Measurements from ENCODE around the gene CHAF1A.

CHAF1A gene

DNA sequence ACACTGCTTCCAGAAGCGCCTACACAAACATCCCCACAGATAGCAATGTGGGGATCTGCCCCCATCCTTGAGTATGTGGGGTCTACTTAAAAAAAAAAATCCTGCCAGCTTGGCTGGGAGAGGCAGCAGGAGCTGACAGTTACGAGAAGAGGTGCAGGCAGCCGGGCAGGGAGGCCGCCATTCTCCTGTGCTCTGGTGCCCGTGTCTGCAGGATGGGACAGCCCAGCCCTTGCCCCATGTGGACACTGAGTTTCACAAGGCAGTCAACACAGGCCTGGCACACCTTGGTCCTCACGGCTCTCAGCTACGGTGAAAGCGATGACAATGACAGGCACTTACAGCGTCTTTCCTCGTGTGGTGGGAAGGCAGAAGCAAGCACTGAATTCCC lies 35.1 kb upstream of the CHAF1A start:
- DNase-seq (ENCODE audit: low read depth), result no peak

DNA sequence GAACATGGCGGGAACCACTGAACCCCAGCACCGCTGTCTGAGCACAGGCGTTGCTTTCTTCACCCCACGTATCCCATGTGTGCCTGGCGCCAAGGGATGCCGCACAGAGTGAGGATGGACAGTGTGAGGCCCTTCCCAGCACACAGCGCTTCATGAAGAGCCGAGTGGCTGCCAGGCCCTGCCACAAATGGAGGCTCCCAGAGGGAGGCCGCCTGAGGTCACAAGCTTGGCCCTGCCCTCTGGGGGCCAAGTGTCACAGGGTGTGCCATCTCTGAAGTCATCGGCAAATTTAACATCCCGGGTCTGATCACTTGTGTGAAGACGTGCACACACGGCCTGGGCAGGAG lies 34.7 kb upstream of the CHAF1A start:
- no peak for DNase-seq (ENCODE audit: low read depth)

DNA sequence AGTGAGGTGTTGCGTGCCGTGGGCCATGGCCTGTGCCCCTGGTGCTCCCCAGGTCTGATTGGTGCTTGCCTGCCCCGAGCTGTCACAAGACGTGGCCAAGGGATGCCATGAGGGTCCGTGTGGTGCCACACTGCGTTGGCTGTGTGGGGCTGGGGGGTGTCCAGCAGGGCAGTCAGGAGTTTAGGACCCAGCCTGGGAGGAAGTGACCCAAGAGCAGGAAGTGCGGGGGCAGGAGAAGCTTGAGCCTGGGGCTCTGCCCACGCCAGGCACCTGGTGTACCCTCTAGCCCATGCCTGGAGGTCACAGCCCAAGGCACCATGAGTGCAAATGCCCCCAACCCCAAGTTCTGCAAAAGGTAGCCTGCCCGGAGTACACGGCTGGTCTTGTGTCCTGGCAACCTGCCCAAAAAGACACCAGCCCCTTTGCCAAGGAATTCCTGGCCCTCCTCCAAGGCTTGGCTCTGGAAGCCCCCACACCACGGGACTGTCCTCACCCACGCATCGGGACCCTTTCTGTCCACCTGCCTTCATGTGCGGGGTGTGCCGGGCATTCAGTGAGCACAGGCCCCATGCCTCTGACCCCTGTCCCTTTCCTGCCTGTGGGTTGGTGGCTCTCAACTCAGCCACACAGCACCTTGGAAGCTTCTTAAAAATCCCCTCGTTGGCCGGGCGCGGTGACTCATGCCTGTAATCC lies 34.2 kb upstream of the CHAF1A start:
- no peak for DNase-seq (ENCODE audit: low read depth)

DNA sequence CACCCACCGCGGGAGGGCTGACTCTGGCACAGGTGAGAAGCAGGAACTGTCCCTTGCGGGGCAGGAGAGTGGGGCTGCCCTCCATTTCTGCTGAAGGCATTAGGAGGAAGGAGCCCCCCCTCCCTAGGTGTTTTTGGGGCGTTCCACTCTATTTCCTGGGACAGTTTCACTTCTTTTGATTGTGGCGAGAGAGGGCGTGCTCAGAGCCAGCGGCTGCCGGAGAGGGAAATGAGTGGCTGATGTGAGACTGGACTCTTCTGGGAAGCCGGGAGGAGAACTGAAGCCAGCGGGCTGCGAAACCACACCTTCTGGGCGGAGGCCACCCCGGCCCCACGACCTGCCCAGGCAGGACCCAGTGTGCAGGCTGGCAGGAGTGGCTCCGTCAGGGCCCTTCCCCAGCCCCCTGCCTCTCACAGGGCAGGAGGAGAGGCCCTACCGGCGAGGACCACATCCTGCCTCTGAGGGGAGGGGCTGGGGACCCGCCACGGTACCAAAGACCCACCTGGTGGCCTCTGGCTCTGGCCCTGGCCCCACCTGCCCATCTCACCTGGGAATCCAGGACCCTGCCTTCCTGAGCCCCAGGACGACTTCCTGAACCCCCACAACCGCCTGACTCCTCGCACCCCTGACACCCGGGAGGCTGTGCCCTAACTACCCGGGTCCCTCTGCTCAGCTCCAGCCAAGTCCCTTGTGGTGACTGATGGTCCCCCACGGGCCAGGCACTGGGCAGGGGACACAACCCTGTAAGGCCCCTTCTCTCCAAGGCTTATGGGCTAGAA lies 33.1 kb upstream of the CHAF1A start:
- DNase-seq (ENCODE audit: low read depth), result peak; percentile 66

DNA sequence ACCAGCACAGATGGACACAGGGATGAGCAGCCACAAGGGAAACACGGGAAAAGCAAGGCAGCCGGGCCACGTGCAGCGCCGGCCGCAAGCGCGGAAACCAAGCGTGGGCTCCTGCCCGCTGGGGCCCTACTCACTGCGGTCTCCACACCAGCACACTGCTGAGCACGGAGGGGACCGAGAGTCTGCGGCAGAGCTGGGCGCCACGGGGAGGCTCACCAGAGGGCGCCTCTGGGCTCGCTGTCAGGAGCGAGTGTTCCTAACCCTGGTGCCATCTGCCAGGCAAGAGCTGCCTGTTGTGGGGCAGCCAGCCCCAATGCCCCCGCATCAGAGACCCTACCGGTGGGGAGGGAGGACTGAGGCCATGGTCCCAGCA lies 32.6 kb upstream of the CHAF1A start:
- DNase-seq (ENCODE audit: low read depth), result peak; percentile 79

DNA sequence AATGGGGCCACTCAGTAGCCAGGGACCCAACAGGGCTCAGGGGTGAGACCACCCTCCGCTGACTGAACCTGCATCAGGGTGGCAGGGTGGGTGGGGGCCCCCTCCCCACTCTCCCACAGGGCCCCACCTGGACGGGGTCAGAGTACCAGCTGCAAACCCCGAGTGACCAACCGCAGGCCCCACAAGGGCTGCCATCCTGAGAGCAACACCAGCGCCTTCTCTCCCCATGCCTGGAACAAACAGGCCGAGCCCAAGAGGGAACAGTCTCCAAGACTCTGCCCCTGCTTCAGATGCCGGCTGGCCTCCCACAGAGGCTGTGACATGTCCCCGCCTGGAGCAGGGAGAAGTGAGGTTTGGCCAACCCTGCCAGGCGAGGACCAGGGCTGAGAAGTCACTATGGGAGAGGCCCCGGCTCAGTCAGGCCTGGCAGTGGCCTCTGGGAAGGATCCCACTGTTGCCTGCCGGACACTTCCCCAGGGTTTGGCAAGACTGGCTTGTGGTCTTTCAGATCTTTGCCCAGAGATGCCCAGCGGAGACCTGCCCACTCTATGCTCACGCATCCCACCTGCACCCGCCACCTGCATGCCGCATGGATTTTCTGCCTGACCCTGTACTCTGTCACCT lies 31.9 kb upstream of the CHAF1A start:
- DNase-seq (ENCODE audit: low read depth), result no peak

DNA sequence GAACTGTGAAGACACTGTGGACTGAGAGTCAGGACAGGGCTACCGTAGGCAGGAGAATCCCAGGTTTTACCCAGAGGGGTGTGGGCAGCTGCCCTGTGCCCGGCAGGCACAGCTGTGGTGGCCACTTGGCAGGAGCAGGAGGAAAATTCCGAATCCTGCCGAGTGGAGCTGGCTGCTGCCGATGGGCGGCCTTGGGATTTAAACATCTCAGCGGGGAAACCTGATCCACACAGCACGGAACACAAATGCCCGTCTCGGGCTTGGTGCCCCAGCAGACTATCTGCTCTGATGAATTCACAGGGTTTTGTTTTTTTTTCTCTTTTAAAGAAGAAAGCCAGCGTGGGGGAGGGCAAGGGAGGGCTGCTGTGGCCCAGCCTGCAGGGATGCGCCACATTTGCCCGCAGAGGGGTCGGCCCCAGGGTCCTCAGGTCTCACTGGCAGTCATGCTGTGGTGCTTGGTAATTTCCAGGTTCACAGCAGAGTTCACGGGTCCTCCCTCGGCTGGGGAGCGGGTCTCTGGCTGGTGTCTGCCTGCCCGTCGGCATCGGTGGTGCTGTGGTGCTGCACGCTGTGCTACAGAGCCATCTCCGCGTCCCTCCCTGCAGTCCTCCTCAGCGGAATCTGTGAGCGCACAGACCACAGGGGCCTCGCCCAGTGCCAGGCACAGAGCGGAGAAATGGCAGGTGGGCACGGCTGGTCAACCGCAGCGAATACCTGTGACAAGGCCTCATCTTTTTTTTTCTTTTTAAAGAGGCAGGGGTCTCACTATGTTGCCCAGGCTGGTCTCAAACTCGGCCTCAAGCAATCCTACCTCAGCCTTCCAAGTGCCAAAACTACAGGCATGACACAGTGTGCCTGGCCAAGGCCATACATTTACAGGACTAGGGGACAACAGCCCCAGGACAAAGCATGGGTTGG lies 30.9 kb upstream of the CHAF1A start:
- no peak for DNase-seq (ENCODE audit: low read depth)

DNA sequence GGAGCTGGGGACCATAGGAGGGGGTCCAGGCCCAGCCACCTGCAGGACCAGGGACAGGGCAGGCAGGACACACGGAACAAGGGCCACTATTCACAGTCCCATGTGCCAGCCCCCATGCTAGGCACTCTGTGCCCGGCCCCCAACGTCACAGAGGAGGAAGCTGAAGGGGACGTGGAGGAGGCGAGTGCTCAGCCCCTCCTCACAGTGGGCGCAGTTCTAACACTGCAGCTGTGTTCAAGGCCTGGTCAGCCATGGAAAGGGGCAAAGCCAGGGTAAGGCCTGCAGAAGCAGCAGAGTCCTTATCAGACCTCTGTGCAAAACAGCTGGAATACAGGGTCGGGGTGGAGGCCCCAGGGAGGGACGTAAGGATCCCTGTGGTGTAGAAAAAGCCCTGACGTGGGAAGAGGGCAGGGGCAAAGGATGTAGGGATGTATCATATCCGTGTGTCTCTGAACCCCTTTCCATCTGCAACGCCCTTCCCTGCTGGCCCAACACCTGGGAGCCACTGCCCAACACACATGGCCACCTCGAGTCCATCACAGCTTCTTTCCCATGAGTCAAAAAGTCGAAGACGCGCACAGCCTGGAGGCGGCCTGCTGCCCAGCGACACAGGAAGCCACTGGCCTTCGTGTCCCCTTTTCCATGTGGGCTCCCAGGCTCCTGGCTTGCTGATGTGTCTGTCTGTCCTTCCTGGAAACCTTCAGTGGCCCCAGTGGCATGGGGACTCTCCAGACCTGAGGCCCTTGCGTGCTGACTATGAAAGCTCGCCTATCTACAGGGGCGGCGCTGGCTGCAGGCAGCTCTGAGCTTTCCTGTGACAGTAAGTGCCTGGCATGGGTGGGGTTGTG lies 30.1 kb upstream of the CHAF1A start:
- no peak for DNase-seq (ENCODE audit: low read depth)

DNA sequence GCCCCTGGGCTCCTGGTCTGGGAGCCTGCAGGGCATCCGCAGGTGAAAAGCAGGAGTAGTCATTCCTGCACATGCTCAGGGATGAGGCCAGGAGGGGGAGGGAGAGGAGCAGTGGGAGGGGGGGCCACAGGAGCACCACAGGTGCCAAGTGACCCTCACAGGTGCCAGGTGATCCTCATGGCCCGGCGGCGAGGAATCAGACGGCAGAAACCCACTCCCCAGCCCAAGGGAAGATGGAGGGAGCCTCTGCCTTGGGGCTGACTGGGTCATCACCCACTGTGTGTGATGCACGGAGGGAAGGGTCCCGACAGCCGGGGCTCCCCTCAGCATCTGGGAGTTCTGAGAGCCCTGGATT lies 29.4 kb upstream of the CHAF1A start:
- DNase-seq (ENCODE audit: low read depth), result no peak

DNA sequence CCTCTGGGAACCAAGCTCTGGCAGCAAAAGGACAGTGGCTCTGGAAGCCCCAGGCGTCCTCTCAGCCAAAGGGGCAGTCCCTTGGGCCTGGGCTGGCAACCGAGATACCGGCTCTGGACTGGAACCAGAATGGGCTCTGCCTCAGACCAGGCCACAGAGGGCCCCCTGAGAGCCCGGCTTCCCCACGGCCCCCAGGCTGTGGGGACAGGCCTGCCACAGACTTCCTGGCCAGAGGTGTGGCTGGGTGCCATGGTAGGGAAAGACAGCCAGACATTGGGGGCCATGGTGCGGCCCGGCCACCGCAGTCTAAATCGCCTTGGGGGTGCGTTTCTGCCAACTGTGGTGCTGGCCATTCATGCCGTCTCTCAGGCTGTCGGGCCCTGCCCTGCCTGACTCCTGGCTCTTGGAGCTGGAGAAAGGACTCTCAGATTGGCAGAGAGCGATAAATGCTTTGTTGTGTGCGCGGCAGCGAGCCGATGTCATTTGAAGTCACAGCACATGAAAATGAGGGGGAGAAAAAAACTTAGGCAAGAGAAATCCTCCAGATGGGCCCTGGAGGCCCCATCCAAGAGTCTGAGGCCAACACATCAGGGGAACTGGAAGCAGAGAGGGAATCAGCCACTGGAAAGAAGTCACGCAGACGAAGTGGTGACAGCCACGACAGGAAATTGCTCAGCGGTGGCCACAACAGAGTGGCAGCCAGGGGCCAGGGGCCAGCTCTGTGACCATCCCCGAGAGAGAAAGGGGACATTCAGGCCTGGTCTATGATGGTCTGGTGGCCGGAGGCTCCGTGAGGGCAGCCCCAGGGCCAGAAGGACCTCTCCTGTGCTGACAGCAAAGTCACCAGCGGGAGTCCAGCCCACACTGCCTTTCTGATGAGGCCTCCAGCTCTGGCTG lies 28.6 kb upstream of the CHAF1A start:
- no peak for DNase-seq (ENCODE audit: low read depth)

DNA sequence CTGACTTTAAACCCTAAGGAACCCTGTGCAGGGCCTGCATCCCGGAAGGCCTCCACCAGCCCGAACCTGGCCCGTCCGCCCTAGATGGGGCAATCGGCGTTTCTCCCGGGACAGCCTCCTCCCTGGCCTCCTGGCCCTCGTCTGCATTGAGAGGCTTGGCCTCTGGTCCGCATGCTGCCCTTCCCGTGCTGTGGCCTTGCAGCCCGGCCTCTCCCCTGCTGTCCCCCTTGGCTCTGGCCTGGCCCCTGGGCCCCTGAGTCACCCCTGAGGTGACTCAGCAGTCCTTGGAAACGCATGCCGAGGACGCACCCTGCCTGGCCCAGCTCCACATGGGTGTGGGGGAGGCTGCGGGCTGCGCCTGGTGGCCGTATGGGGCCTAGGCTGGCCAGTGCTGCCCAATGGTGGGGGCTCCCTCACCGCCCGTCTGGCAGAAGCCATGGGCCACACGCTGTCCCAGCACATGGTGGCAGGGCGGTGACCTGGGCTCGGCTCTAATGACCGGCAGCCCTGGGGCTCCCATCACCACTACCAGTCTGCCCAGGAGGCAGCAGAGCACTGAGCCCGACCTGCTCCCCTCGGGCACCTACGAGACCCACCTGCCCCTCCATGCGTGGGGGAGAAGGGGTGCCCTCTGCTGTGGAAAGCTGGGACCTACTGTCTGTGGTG lies 27.8 kb upstream of the CHAF1A start:
- DNase-seq (ENCODE audit: low read depth), result no peak

DNA sequence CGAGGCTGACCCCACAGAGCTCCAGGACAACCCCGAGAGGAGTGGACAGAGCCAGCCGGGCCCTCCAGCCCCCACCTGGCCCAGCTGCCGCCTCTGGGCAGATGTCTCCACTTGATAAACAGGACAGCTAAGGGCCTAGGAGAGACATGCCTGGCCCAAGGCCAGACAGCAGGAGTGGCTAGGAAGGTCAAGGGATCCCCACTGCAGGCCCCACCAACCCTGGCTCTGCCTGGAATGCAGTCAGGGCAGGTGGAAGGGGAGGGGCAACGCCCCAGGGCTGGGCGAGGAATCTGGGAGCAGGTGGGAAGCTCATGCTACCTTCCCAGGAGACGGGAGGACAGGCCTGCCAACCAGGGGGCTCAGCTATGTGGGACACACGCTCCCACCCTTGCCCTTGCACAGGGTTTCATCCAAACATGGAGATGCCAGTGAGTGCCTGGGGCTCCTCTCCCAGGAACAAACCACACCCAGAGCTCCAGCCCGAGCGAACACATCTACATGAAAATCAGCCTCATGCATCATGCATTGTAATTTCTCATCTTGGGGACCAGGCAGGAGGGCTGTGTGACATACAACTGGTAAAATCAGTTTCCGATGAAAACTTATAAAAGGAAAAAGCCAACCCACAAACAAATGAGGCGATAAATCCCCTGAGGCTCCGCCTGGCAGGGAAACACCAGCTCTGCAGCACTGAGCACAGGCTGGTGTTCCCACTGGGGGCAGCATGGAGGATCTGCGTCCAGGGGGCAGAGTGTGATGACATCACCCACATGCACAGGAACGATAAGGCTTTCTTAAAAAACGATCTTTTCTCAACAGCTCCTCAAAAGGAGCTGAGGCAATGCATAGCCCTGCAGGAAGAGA lies 27.0 kb upstream of the CHAF1A start:
- no peak for DNase-seq (ENCODE audit: low read depth)

DNA sequence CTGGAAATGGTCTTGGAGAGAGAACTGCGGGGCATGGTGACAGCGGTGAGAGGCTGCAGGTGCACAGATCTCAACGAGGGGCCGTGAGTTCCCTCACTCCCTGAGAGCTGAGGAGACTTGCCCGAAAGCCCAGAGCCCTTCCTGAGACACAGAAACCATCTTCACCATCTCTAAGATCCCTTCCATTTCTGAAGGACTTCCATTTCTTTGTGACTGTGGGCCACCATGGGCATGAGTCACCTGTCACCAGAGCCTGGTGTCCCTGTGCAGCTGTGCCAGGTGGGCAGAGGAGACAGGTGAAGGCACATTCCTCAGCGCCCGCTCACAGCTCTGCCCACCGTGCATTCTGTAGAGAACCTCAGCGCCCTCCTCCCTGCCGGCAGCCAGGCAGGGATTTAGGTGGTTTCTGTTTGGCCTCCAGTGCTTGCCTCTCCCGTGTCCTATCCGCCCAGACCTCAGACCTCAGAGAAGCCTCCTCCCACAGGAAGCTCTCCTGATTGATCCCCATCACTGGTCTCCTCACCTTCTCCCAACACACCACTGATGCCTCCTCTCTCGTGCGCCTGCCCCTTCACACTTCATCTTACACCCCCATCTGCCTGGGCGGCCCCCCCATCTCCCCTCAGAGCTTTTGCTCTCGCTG lies 26.3 kb upstream of the CHAF1A start:
- no peak for DNase-seq (ENCODE audit: low read depth)

DNA sequence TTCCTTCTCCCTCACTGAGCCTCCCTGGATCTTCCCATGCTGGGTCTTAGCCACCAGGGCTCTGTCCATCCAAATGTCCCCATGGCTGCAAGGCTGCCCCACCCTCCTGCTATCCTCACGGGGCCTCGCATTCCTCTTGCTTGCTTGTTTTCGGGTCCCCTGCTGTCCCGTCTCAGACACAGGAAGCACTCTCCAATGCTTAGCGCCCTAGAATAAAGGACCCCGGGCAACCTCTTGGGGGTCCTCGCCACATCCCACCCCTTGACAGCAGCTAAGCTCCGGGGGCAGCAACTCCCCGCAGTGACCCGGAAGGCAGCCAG lies 25.8 kb upstream of the CHAF1A start:
- DNase-seq (ENCODE audit: low read depth), result no peak

DNA sequence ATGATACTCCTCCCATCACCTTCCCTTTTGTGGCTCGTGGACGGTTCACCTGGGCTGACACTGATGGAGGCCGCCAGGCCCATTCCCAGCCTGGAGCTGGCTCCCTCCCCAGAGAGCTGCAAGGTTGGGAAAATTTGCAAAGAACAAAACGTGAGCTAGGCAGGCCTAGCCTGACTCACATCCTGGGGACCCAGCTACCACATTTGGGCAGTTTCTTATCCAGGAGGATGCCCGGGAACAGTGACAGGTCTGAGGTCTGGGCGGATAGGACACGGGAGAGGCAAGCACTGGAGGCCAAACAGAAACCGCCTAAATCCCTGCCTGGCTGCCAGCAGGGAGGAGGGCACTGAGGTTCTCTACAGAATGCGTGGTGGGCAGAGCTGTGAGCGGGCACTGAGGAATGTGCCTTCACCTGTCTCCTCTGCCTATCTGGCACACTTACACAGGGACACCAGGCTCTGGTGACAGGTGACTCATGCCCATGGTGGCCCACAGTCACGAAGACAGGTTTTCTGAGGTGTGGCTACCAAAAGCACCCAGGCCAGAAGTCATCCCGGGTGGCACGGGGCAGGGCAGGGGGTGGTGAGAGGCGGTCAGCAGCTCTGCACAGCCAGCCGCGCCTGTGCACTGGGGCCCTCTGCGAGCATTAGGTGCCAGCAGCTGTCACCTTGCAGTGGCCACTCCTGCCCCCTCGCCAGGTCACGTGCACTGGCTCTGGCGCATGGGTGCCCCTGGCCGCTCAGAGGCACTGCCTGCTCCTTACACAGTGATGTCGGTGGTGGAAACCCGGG lies 25.3 kb upstream of the CHAF1A start:
- no peak for DNase-seq (ENCODE audit: low read depth)

DNA sequence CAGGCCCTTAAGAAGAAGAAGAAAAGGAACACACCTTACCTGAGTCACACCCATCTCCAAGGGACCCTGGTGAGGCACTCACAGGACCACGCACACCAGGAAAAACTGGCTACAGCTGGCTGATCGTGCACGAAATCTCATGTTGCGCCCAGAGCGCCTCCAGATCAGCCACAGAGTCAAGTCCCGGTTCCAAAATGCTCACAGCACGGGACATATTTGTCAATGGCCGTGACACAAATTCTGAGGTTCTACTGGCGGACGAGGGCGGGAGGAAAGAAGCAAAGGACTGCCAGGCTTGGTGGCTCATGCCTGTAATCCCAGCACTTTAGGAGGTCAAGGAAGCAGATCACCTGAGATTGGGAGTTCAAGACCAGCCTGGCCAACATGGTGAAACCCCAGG lies 23.6 kb upstream of the CHAF1A start:
- no peak for DNase-seq (ENCODE audit: low read depth)

DNA sequence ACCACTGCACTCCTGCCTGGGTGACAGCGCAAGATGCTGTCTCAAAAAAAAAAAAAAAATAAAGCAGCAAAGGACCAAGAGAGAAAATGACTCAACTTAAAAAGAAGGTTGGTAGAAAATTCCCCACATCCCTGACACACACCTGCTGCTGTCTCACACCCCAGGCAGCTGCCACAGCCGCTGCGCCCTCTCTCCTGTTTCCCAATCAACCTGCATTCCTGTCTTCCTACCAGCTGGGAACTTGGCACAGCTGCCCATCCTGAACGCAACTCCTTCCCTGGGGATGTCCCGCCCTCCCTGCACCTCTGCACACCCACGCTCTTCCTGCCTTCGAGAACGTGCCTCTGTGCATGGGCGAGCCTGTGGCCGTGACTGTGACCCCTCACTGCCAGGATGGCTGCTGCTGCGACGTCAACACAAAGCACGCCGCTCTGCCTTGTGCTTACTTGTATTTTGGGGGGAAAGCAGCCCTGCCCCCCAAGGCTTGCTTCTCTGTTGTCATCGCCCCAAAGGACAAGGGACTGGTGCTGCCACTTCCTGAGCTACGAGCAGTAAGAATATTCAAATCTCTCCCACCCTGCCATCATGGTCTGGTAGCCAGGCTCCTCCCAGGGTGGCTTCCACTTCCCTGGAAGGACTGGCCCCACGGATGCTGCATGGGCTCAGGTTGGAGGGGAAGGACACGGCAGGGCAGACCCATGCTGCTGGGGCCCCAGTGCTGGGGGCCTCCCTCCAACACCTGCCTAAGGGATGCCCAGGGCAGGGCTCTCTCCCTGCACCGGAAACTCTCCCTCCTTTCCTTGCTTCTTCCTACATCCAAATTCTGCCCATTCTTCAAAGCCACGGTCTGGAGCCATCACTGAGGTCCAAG lies 22.8 kb upstream of the CHAF1A start:
- peak; percentile 41 for DNase-seq (ENCODE audit: low read depth)

All from activated T-cell treated with anti-CD3 and anti-CD28 coated beads for 48 hours (primary cell).